ENCODE measurements around the gene DDO.

DNA sequence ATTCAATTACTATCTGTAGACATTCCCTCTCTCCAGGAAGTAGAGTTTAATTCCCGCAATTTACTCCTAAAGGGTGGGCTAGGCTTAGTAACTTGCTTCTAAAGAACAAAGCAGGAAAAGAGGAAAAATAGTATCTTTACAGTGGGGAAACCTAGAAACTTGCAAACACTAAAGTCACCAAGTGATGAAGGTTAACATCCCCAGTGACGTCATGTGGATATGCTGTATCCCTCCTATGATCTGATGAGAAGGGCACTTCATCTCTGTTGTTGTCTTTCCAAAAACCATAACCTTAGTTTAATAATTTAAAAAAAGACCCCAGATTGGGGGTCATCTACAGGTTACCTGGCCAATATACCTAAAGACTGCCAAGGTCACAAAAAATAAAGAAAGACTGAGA is 43.8 kb upstream of the DDO start:
- no peak for TF ChIP-seq FOXM1 (IDR thresholded peaks at IDR 0.05; ENCODE audit: borderline replicate concordance, low read depth)
- no peak for TF ChIP-seq EGR1 (IDR thresholded peaks at IDR 0.05)
- no peak for TF ChIP-seq CEBPB (IDR thresholded peaks at IDR 0.05)
- TF ChIP-seq RAD21 (IDR thresholded peaks at IDR 0.05; ENCODE audit: low read depth): no peak
- TF ChIP-seq, protein P1, sequence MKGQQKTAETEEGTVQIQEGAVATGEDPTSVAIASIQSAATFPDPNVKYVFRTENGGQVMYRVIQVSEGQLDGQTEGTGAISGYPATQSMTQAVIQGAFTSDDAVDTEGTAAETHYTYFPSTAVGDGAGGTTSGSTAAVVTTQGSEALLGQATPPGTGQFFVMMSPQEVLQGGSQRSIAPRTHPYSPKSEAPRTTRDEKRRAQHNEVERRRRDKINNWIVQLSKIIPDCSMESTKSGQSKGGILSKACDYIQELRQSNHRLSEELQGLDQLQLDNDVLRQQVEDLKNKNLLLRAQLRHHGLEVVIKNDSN (IDR thresholded peaks at IDR 0.05): no peak
- TF ChIP-seq, protein P2, sequence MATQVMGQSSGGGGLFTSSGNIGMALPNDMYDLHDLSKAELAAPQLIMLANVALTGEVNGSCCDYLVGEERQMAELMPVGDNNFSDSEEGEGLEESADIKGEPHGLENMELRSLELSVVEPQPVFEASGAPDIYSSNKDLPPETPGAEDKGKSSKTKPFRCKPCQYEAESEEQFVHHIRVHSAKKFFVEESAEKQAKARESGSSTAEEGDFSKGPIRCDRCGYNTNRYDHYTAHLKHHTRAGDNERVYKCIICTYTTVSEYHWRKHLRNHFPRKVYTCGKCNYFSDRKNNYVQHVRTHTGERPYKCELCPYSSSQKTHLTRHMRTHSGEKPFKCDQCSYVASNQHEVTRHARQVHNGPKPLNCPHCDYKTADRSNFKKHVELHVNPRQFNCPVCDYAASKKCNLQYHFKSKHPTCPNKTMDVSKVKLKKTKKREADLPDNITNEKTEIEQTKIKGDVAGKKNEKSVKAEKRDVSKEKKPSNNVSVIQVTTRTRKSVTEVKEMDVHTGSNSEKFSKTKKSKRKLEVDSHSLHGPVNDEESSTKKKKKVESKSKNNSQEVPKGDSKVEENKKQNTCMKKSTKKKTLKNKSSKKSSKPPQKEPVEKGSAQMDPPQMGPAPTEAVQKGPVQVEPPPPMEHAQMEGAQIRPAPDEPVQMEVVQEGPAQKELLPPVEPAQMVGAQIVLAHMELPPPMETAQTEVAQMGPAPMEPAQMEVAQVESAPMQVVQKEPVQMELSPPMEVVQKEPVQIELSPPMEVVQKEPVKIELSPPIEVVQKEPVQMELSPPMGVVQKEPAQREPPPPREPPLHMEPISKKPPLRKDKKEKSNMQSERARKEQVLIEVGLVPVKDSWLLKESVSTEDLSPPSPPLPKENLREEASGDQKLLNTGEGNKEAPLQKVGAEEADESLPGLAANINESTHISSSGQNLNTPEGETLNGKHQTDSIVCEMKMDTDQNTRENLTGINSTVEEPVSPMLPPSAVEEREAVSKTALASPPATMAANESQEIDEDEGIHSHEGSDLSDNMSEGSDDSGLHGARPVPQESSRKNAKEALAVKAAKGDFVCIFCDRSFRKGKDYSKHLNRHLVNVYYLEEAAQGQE (IDR thresholded peaks at IDR 0.05; ENCODE audit: low read depth): no peak
- TF ChIP-seq TCF12 (IDR thresholded peaks at IDR 0.05; ENCODE audit: low read depth): no peak
- TF ChIP-seq YY1 (IDR thresholded peaks at IDR 0.05; ENCODE audit: low read depth): no peak
- no peak for TF ChIP-seq EP300 (IDR thresholded peaks at IDR 0.05; ENCODE audit: borderline replicate concordance)
- no peak for TF ChIP-seq TEAD4 (IDR thresholded peaks at IDR 0.05)
- TF ChIP-seq, protein P3, sequence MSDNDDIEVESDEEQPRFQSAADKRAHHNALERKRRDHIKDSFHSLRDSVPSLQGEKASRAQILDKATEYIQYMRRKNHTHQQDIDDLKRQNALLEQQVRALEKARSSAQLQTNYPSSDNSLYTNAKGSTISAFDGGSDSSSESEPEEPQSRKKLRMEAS (IDR thresholded peaks at IDR 0.05): no peak
- no peak for TF ChIP-seq CREB1 (IDR thresholded peaks at IDR 0.05; ENCODE audit: low read depth)
- TF ChIP-seq ZBTB7A (IDR thresholded peaks at IDR 0.05; ENCODE audit: low read depth): no peak
